HG02642 (cell line): ENCODE measurements around the gene FXYD3.
"Not testable (repeated sequence)": the region's sequence is repeated elsewhere in the genome, so short reads cannot be mapped to it uniquely, and the experiment has no call there.

Experiments
- ATAC-seq: cut with Tn5 transposase; IDR thresholded peaks from one replicate; pipeline ENCODE4 v1.9.1; 2021; ENCODE audit warnings: mild to moderate bottlenecking; ENCODE audit not compliant: unreplicated experiment, poor library complexity

The FXYD3 gene

GRCh38 chr19:35085947-35086346, 29.7 kb upstream of the FXYD3 start:
- peak; percentile 51 for ATAC-seq

GRCh38 chr19:35086455-35086854, 29.2 kb upstream of the FXYD3 start:
- no peak for ATAC-seq

- ATAC-seq = no peak
Measured at GRCh38 chr19:35087393-35087792, 28.2 kb upstream of the FXYD3 start.

DNA sequence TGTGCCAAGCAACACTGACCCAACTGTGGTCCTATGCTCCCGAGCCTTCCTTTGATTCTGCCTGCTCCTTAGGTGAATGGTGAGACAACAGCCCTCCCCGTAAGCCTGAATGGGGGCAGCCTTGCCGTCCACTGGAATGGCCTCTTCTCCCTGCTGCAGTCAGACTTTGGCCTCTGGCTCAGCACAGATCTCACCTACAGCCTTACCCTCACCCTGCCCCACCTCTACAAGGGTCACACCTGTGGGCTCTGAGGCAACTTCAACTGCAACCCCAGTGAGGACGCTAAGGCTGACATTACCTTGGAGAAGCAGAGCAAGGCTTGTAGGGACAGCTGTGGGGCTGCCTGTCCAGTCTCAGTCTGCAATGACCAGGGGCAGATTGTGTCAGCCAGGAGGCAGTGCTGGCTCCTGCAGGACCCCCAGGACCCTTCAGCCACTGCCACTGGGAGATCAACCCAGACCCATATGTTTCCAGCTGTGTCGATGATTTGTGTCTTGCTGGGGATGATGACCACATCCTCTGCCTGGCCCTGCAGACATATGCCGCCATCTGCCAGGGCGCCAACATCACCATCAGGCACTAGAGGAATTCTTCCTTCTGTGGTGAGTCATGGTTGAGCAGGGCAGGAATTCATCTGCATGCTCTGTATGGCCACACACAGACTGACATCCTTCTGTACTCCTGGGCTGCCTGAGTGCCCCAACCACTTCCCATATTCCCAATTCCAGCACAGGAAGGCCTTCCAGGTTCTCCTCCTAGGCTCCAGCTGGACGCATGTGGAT, 27.3 kb upstream of the FXYD3 start:
- no peak for ATAC-seq

- no peak for ATAC-seq
Measured at GRCh38 chr19:35089554-35089953, 26.1 kb upstream of the FXYD3 start.

- no peak for ATAC-seq
Measured at GRCh38 chr19:35090160-35090505, 25.5 kb upstream of the FXYD3 start.

DNA sequence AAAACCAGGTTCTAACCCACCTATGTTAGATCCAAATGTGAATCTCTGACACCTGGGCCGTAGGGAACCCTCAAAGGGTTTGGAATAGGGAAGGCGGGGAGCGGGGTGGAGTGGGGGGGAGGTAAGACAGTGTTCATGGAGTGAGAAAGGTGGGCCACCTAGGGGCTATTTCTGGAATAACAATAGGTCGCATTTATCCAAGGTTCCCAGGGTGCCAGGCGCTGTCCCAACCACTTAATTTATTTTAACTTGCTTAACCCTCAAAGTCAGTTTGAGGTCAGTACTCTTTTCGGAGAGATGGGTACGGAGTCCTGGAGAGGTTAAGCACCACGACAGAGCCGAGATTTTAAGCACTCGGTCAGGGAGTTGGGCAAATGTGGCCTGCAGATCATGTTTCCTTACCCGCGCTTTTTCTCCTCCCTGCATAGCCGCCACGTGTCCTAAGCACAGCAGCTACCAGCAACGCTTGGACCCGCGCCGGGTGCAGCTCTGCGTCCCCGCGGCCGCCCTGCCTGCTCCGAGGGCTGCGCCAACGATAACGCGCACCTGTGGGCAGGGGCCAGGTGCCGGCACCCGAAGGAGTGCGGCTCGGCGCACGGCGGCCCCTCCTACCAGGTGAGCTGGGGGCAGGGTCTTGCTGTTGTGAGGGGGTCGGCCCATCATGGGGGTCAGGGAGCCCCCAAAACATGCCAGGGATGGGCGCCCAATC, 25.0 kb upstream of the FXYD3 start:
- no peak for ATAC-seq

GRCh38 chr19:35093430-35093829, 22.2 kb upstream of the FXYD3 start:
- ATAC-seq = no peak

- no peak for ATAC-seq
Measured at GRCh38 chr19:35093941-35094647, 21.5 kb upstream of the FXYD3 start.

GRCh38 chr19:35094656-35095055, 21.0 kb upstream of the FXYD3 start:
- ATAC-seq = no peak

DNA sequence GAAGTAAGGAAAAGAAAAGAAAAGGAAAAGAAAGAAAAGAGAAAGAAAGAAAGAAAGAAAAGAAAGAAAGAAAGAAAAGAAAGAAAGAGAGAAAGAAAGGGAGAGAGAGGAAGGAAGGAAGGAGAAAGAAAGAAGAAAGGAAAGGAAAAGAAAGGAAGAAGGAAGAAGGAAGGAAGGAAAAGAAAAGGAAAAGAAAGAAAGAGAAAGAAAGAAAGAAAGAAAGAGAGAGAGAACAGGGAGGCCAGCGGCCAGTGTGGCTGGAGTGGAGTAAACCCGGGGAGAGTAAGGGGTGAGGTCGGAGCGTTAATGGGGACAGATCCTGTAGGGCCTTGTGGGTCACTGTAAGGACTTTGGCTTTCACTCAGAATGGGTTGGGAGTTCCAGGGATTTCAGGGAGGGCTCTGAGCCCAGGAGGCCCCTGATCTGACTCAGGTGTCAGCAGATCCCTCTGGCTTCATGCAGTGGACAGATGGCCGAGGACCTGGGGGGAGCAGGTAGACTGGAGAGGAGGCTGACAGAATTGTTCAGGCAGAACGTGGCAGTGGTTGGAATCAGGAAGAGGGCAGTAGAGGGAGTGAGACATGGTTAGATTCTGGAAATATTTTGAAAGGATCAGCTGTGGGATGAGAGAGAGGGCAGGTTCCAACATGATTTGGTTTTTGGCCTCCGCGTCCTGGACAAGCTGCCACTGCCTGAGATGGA, 19.8 kb upstream of the FXYD3 start:
- no peak for ATAC-seq

DNA sequence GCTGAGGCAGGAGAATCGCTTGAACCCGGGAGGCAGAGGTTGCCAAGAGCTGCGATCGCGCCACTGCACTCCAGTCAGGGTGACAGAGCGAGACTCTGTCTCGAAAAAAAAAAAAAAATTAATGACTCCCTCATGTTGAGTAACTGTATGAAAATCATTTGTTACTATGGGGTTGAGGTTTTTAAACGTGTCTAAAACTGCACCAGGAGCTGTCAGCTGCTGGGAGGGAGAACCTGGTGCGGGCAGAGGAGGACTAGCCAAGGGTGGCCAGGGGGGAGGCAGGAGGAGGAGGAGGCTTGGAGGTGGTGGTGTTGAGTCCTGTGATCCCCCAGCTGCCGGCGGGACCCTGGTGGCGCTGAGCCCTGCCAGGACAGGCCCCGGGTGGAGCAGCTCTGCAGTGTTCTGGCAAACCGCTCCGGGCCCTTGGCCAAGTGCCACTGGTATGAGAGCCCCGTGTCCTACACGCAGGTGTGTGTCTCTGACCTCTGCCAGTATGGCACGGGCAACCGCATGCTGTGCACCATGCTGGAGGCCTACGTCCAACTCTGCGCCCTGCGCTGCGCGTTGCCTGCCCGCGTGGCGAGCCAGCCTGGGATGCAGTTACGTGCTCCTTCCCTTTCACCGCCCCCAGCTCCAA, 17.1 kb upstream of the FXYD3 start:
- no peak for ATAC-seq

DNA sequence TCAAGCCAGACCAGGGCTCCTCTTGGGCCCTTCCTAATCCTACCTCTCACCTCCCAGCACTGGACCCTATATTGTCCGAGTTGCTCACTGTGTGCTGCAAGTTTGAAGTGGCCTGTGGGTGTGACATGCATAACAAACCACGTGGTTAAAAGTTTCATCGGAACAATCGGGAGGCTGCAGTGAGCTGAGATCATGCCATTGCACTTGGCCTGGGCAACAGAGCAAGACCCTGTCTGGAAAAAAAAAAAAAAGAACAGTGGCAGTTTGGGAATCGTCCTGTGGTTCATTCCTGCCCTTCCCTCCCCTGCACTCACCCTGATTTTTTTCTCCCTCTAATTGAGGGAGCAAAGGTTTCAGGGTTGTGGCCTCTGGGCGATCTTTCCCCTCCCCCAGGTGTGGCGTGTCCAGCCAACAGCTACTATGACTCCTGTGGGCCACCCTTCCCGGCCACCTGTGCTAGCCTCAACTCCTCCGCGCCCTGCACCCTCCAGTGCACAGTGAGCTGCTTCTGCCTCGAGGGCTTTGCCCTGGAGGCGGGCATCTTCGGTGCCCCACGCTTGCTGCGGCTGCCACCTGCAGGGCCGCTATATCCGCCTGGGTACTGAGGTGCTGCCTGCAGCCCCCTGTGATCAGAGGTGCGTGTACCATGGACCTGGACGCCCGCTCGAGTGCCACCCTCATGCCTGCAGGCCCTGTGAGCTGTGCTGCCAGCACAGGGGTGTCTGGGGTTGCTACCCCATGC, 16.3 kb upstream of the FXYD3 start:
- no peak for ATAC-seq

DNA sequence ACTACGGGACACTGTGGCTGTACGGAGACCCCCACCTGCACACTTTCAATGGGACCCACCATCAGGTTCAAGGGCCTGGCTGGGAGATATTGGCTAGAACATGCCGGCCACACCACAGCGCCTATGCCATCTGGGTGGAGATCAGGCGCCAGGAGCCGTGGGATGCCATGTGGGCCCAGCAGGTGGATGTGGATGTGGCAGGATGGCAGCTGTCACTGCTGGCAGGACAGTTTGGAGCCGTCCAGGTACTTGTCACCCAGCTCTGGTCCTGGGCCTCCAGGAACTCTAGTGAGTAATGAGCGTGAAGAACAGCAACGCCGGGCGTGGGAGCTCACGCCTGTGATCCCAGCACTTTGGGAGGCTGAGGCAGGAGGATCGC, 15.7 kb upstream of the FXYD3 start:
- ATAC-seq = no peak

DNA sequence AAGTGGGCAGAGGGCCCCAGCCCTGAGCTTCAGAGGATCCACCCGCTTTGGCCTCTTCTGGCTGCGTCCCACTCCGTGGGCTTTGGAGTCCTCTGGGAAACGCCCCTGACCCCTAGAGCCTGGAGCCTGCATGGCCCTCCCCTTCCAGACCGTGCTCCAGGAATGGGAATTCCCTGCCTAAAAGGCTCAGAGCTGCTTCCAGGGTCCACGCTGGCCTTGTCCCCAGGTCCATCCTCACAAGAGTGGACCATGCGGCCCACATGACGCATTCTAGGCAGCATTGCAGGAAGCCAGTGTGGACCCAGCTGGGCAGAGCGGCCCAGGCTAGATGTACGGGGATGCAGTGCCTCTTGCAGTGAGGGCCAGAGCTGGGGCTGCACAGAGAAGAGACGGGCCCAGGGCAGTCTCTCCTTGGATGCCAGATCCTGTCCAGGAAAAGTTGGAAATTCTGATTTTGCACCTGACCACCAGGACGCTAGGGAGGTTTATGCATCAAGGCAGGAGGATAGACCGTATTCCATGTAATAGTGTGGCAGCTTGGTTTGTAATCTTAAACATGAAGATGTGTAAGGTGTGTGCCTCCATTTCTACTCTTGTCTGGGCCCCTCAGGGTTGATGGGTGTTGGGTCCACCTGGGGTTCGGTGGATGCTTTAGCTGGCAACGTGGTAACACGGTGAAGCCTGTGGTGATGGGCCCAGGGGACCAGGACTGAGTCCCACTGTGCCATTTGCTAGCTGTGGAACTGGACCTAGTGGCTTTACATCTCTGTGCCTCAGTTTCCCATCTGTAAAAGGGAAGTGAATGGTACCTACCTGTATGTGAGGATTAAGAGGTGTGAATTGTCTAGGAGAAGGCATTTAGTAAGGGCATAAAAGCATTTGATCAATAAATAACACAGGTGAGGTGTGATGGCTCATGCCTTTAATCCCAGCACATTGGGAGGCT, 14.8 kb upstream of the FXYD3 start:
- no peak for ATAC-seq

DNA sequence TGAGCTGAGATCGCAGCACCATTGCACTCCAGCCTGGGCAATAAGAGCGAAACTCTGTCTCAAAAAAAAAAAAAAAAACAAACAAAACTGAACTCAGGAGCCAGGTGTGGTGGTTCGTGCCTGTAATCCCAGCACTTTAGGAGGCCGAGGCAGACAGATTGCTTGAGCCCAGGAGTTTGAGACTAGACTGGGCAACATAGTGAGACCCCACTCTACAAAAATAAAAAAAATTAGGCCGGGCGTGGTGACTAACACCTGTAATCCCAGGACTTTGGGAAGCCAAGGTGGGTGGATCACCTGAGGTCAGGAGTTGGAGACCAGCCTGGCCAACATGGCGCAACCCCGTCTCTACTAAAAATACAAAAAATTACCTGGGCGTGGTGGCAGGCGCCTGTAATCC, 13.7 kb upstream of the FXYD3 start:
- ATAC-seq = not testable (repeated sequence)

DNA sequence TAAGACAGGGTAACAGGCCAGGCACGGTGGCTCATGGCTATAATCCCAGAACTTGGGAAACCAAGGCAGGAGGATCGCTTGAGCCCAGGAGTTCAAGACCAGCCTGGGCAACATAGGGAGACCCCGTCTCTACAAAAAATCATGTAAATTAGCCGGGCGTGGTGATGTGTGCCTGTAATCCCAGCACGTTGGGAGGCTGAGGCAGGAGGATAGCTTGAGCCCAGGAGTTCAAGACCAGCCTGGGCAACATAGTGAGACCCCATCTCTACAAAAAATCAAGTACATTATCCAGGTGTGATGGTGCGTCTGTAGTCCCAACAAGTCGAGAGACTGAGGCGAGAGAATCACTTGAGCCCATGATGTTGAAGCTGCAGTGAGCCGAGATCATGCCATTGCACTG, 12.0 kb upstream of the FXYD3 start:
- ATAC-seq = not testable (repeated sequence)

- ATAC-seq = no peak
Measured at GRCh38 chr19:35104361-35104760, 11.3 kb upstream of the FXYD3 start.

DNA sequence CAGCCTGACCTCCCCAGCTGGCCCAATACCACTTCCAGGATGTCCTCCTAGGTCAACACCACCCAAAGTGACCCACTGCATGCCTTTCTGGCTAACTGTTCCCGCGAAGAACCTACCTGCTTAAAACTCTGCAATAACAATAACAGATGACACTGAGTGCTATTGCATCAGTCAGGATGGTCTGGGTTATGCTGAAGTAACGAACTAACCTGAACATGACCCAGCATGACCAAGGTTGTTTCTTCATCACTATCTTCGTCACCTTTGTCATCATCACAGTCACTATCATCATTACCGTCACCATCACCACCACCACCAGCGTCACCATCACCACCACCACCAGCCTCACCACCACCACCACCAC, 10.6 kb upstream of the FXYD3 start:
- ATAC-seq = no peak
